Kidney epithelial cell (primary cell): ENCODE results near the gene AGAP3. TPM values are rescaled to one million over a fixed set of nuclear protein-coding genes. Genes with fewer than 3 reads are reported as not detected.

ENCODE experiments used
- DNase-seq: peaks from one replicate; pipeline ENCODE4 v3.0.0-alpha.2; 2010; ENCODE audit warnings: low read depth
- H3K27me3 ChIP-seq: 2 replicates; pipeline ENCODE4 v1.6.0; 2011; ENCODE audit warnings: low read length; ENCODE audit not compliant: control insufficient read depth, insufficient read depth
- H3K36me3 ChIP-seq: 2 replicates; pipeline ENCODE4 v1.5.1; 2011; ENCODE audit warnings: low read length; ENCODE audit not compliant: control insufficient read depth, insufficient read depth
- H3K4me3 ChIP-seq: 2 replicates; pipeline ENCODE4 v1.5.1; 2011; ENCODE audit warnings: low read depth, mild to moderate bottlenecking, control low read depth, low read length
- CTCF ChIP-seq: IDR thresholded peaks from 2 replicates; pipeline ENCODE4 v1.5.1; 2011; ENCODE audit warnings: mild to moderate bottlenecking, moderate library complexity, low read length, control low read depth, inconsistent platforms; ENCODE audit not compliant: insufficient read depth, poor library complexity, severe bottlenecking
- total RNA-seq: library from RNA; depleted of rRNA; stranded (reverse); fragments of >200 nt; gene quantifications from 2 replicates; pipeline ENCODE4 v1.2.3, GENCODE V29; 2015

Gene AGAP3
- total RNA-seq, 1 donor from 2014 or later: 77.4 TPM

GRCh38 chr7:151178236-151178635, 92.0 kb downstream of the AGAP3 start:
- Histone ChIP-seq H3K27me3 (peaks cover 75% of the 10 kb centered on the region), H3K4me3 (no peak overlapping the region), H3K36me3 (no peaks in the 10 kb centered on the region)
- TF ChIP-seq CTCF: no peak
- no peak for DNase-seq

DNA sequence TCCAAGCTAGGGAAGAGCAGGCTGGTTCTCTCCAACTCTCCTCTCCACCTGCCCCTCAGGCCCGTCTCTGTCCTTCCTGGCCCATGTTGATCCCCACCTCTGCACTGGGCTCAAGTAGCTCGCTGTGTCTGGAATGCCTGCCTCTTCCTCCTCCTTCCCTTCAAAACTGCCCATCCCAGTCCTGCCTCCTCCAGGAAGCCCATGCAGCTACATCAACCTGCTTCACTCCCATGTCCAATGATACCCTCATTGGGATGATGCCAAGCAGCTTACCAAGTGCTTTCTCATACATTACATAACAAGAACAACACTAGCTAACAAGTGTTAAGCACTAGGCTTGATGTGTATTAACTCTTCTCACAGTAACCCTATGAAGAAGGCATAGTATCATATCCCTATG, 92.6 kb downstream of the AGAP3 start:
- H3K36me3 ChIP-seq: no peaks in the 10 kb centered on the region
- peaks cover 71% of the 10 kb centered on the region for H3K27me3 ChIP-seq
- H3K4me3 ChIP-seq: no peak overlapping the region
- no peak for TF ChIP-seq CTCF
- DNase-seq: no peak

GRCh38 chr7:151179287-151179860, 93.1 kb downstream of the AGAP3 start:
- no peak for TF ChIP-seq CTCF
- DNase-seq: no peak
- H3K27me3 ChIP-seq: peaks cover 66% of the 10 kb centered on the region
- H3K36me3 ChIP-seq: no peaks in the 10 kb centered on the region
- no peak overlapping the region for H3K4me3 ChIP-seq

DNA sequence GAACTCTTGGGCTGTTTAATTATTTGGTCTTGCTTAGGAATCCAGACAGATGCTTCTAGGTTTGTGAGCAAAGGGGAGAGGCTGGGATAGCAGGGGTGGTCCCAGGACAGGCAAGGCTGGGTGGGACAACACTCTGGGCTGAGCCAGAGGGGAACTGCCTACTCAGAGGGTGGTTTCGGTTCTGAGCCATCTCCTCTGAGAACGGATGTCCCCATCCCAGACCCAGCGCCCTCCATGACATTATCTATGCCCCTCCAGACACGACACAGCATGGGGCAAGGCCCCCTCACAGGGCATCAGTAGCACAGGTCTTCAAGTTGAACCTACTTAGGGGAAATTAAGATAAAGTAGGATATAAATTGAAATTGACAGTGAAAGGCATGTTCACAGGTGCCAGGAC, 93.7 kb downstream of the AGAP3 start:
- Histone ChIP-seq H3K27me3 (peaks cover 60% of the 10 kb centered on the region), H3K36me3 (no peaks in the 10 kb centered on the region), H3K4me3 (no peak overlapping the region)
- DNase-seq: no peak
- TF ChIP-seq CTCF: no peak

DNA sequence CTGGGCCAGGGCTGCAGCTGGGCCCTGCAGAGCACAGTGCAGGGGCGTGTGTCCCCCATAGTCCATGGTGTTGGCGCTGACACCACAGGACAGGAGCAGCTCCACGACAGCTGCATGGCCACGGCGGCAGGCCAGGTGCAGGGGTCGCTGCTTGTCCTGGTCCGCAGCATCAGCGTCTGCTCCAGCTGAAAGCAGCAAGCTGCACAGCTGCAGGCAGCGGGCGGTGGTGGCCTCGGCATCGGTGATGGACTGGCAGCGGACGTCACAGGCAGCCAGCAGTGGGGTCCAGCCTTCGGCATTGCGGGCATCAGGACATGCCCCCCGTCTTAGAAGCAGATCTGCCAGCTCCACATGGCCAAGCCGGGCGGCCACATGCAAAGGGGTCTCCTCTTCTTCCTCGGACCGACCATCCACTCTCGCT, 94.7 kb downstream of the AGAP3 start:
- no peak for DNase-seq
- H3K36me3 ChIP-seq: no peaks in the 10 kb centered on the region
- H3K4me3 ChIP-seq: no peak overlapping the region
- TF ChIP-seq CTCF: no peak
- H3K27me3 ChIP-seq: peaks cover 49% of the 10 kb centered on the region
